Body of pancreas (tissue), 4 donors: Measurements from ENCODE around the gene ASCC3. TPM values are rescaled to one million over a fixed set of nuclear protein-coding genes. Genes with fewer than 3 reads are reported as not detected.
"Not testable (repeated sequence)": the region's sequence is repeated elsewhere in the genome, so short reads cannot be mapped to it uniquely, and the experiment has no call there.

Experiments
- ATAC-seq: fragments of 150-250 bp; one replicate; pipeline ENCODE4 v1.9.1; 2016
- DNase-seq, 4 donors: peaks; one replicate each; pipeline ENCODE4 v3.0.0-alpha.2; 2019
- H3K27ac ChIP-seq, 4 donors: fragments of 200-600 bp; sonication (generic); 1 replicate in 3 of 4; 2 replicates in 1 of 4; pipeline versions ENCODE4 v1.5.1 to v1.6.1; 2016 to 2019; ENCODE audit warnings: mild to moderate bottlenecking in 1 of 4, mixed read lengths in 1 of 4, moderate library complexity in 1 of 4
- H3K27me3 ChIP-seq, 2 donors: fragments of 200-600 bp; sonication (generic); one replicate each; pipeline ENCODE4 v1.6.0; 2016; ENCODE audit warnings: mild to moderate bottlenecking in 1 of 2
- H3K36me3 ChIP-seq, 2 donors: fragments of 200-600 bp; sonication (generic); replicated peaks in 1 of 2; 2 replicates each; pipeline ENCODE4 v1.5.1; 2016; ENCODE audit warnings: low read depth in 2 of 2; ENCODE audit not compliant: insufficient read depth in 1 of 2
- H3K4me1 ChIP-seq: fragments of 200-600 bp; sonication (generic); one replicate; pipeline ENCODE4 v1.6.0; 2016
- H3K4me3 ChIP-seq, 2 donors: fragments of 200-600 bp; sonication (generic); 1 replicate in 1 of 2; 2 replicates in 1 of 2; pipeline ENCODE4 v1.5.1; 2016 to 2019
- H3K9me3 ChIP-seq, 3 donors: fragments of 200-600 bp; sonication (generic); 1 replicate in 2 of 3; 2 replicates in 1 of 3; pipeline ENCODE4 v1.5.1; 2016
- POLR2A ChIP-seq, 3 donors: fragments of 450-650 bp; IDR thresholded peaks; one replicate each; pipeline ENCODE4 v1.6.1; 2016; ENCODE audit warnings: antibody characterized with exemption in 3 of 3, mild to moderate bottlenecking in 2 of 3
- WGBS, 2 donors: methylation state at CpG; one replicate each; pipeline ENCODE4 v1.1.5; 2017; 5-methylcytosine and 5-hydroxymethylcytosine counted together
- intact Hi-C: fragments of 100-400 bp; cut with DNase I; formaldehyde crosslinking; loops from one replicate; pipeline ENCODE4 v1.15.1; 2023
- total RNA-seq, 2 donors: library from RNA; depleted of rRNA; stranded (reverse); fragments of >200 nt; gene quantifications; one replicate each; pipeline ENCODE4 v1.1.0, GENCODE V29; 2016
- TF ChIP-seq, protein P1 (sequence below), 7 experiments: fragments of 450-650 bp in 4 of 7; fragments of 200-600 bp in 3 of 7; sonication (generic) in 3 of 7; IDR thresholded peaks; one replicate each; pipeline ENCODE4 v1.5.1; 2016 to 2019; ENCODE audit warnings: antibody characterized with exemption in 7 of 7

The ASCC3 gene
- total RNA-seq, 2 donors from 2014 or later, result 16.8 to 26.5 TPM

DNA sequence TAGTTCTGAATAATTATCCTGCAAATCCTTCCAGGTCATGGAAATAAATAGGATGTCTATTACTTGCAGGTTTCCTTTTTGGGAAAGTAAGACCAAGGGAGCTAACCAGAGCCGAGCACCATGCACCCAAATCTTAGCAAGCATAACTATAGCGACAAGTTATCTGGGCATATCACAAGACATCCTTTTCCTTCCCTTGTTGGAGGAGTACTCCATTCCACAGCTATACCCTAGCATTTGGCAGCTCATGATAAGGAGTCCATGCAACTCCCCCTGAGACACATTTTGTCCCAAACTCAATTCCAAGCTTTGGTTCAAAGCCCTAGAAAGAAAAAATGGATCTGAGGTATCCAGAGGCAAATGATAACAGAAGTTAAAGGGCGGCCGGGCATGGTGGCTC, 16.5 kb upstream of the ASCC3 start:
- H3K4me1 ChIP-seq, result no peaks in the 10 kb centered on the region
- H3K4me3 ChIP-seq, result no peak overlapping the region
- DNase-seq, result no peak
- 94 to 96% methylated on average over 4 of the region's 4 CpGs for WGBS, 2 donors
- H3K27me3 ChIP-seq, result no peaks in the 10 kb centered on the region
- intact Hi-C loops, result no loop called here
- TF ChIP-seq, protein P1, sequence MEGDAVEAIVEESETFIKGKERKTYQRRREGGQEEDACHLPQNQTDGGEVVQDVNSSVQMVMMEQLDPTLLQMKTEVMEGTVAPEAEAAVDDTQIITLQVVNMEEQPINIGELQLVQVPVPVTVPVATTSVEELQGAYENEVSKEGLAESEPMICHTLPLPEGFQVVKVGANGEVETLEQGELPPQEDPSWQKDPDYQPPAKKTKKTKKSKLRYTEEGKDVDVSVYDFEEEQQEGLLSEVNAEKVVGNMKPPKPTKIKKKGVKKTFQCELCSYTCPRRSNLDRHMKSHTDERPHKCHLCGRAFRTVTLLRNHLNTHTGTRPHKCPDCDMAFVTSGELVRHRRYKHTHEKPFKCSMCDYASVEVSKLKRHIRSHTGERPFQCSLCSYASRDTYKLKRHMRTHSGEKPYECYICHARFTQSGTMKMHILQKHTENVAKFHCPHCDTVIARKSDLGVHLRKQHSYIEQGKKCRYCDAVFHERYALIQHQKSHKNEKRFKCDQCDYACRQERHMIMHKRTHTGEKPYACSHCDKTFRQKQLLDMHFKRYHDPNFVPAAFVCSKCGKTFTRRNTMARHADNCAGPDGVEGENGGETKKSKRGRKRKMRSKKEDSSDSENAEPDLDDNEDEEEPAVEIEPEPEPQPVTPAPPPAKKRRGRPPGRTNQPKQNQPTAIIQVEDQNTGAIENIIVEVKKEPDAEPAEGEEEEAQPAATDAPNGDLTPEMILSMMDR (IDR thresholded peaks at IDR 0.05), result no peak
- no peak for TF ChIP-seq POLR2A (IDR thresholded peaks at IDR 0.05)
- ATAC-seq, result no peak
- peaks cover 0 to 8% (median 0%) of the 10 kb centered on the region in 3 donors for H3K9me3 ChIP-seq
- no peaks in the 10 kb centered on the region for H3K36me3 ChIP-seq
- H3K27ac ChIP-seq, result no peak overlapping the region

DNA sequence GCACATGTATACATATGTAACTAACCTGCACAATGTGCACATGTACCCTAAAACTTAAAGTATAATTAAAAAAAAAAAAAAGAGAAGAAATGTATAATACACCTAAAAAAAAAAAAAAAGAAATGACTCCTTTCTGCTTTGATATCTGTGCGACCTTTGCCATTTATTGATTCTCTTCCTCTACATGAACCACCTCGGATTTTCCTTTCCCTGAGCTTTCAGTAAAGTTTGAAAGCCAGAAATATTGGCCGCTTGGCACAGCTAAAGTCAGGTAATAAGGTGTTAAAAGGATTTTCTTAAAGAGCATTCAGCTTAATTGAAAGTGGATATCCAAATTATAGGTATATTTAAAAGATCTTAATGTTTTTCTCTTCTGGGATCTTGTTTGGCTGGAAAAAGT, 12.6 kb upstream of the ASCC3 start:
- Histone ChIP-seq H3K27ac (no peak overlapping the region), H3K4me1 (no peaks in the 10 kb centered on the region), H3K9me3 (no peaks in the 10 kb centered on the region), H3K36me3 (no peaks in the 10 kb centered on the region), H3K4me3 (no peak overlapping the region), H3K27me3 (no peaks in the 10 kb centered on the region)
- TF ChIP-seq POLR2A (IDR thresholded peaks at IDR 0.05), result no peak
- TF ChIP-seq, protein P1 (IDR thresholded peaks at IDR 0.05), result no peak
- intact Hi-C loops, result no loop called here
- ATAC-seq (no peak), DNase-seq (no peak)
- 67 to 69% methylated on average over 3 of the region's 3 CpGs for WGBS, 2 donors

DNA sequence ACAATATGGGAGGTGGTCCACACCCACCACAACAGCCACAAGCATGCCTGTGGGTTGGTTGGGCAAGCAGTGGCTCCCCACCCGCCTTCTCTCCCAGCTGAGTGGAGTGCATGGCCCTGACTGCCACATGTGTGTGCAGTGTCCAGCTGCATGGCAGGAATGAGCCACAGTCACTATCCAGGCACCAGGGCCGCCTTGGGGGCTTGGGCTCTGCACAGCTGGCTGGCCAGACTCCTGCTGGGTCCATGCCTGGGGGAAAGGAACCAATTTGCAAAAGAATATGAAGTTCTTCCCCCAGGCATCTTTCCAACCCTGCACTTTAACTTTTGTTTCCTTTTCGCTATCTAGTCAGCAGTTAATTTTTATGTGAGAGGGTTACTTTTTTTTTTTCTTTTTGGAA, 11.6 kb upstream of the ASCC3 start:
- ATAC-seq (no peak), DNase-seq (no peak)
- WGBS, 2 donors, result 81 to 89% methylated on average over 3 of the region's 3 CpGs
- no peak for TF ChIP-seq POLR2A (IDR thresholded peaks at IDR 0.05)
- TF ChIP-seq, protein P1 (IDR thresholded peaks at IDR 0.05), result no peak
- no peaks in the 10 kb centered on the region for H3K36me3 ChIP-seq
- no peak overlapping the region for H3K27ac ChIP-seq
- H3K9me3 ChIP-seq, result no peaks in the 10 kb centered on the region
- no peaks in the 10 kb centered on the region for H3K4me1 ChIP-seq
- no peaks in the 10 kb centered on the region for H3K27me3 ChIP-seq
- no peak overlapping the region for H3K4me3 ChIP-seq
- intact Hi-C loops, result no loop called here

DNA sequence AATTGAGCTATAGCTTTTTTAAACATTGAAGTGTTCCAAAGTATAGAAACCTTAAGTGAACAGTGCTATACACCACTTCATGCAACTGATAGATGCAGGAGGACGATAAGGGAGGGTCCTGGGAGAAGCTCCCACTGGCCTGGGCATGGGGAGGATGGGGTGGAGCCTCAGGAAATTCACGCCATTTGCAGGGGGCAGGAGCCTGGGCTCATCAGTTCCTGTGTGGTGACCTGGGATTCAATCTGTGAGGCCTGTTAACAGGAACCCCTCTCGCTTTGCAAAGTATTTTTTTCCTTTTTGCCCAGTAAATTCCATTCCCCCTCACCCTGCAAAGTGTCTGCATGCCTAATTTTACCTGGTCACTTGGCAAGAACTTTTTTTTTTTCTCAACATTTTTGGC, 11.0 kb upstream of the ASCC3 start:
- no peak for ATAC-seq
- Histone ChIP-seq H3K9me3 (no peaks in the 10 kb centered on the region), H3K36me3 (no peaks in the 10 kb centered on the region), H3K4me3 (no peak overlapping the region), H3K27me3 (no peaks in the 10 kb centered on the region), H3K27ac (no peak overlapping the region), H3K4me1 (no peaks in the 10 kb centered on the region)
- 76 to 85% methylated on average over 3 of the region's 3 CpGs for WGBS, 2 donors
- intact Hi-C loops, result no loop called here
- no peak for TF ChIP-seq POLR2A (IDR thresholded peaks at IDR 0.05)
- TF ChIP-seq, protein P1 (IDR thresholded peaks at IDR 0.05), result no peak
- DNase-seq, result no peak

DNA sequence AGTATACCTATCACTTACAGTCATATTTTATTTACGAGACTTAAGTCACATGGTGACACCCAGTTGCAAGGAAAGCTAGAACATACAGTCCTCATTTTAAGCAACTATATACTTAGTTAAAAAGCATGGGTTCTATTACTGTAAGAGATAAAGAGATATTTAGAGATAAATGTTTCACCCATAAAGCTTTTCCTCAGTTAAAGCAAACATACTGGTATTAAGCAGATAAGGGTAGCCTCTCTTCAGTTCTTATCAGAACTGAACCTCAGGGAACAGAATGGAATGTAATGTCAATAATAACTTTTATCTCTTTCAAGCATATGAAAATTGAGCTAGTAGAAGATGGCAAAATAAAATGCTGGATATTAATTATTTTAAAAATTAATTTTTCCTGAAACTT, 9.9 kb upstream of the ASCC3 start:
- no peaks in the 10 kb centered on the region for H3K4me1 ChIP-seq
- H3K36me3 ChIP-seq, result no peaks in the 10 kb centered on the region
- H3K9me3 ChIP-seq, result no peaks in the 10 kb centered on the region
- H3K4me3 ChIP-seq, result no peak overlapping the region
- TF ChIP-seq, protein P1 (IDR thresholded peaks at IDR 0.05), result no peak
- no peak for TF ChIP-seq POLR2A (IDR thresholded peaks at IDR 0.05)
- no peak overlapping the region for H3K27ac ChIP-seq
- no peak for ATAC-seq
- 73 to 78% methylated on average over 1 of the region's 1 CpG for WGBS, 2 donors
- H3K27me3 ChIP-seq, result no peaks in the 10 kb centered on the region
- DNase-seq, result no peak
- intact Hi-C loops, result no loop called here

DNA sequence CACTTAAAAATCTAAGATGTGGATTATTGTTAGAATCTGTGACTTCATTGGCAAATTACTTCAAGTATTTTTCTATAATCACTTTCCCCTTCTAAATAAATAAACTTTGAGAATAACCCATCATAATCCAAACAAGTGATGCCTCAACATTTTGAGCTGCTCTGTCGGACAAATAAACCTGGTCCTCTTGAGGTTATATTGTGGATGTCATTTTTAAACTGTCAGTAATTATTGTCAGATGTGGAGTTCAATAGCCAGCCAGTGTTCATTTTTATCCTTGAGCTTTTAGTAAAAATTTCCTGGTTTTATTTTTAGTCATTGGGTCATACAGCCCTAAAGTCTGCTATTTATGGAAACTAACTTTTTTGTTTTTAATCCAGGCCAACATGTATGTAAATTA, 9.5 kb upstream of the ASCC3 start:
- H3K4me3 ChIP-seq, intact Hi-C loops, H3K27ac ChIP-seq, H3K4me1 ChIP-seq, H3K27me3 ChIP-seq, H3K36me3 ChIP-seq, ATAC-seq, DNase-seq, H3K9me3 ChIP-seq: not testable (repeated sequence)
- 75 to 85% methylated on average over 1 of the region's 1 CpG for WGBS, 2 donors
